Measurements from ENCODE around the gene ADGRL3. TPM values are rescaled to one million over a fixed set of nuclear protein-coding genes. Genes with fewer than 3 reads are reported as not detected.

Gene ADGRL3
- total RNA-seq, 3 donors from 2014 or later = 4.3 to 10.8 (median 4.3) TPM

GRCh38 chr4:61332693-61333092 lies 132.6 kb downstream of the ADGRL3 start:
- no peak overlapping the region for H3K4me3 ChIP-seq
- no peaks in the 10 kb centered on the region for H3K9me3 ChIP-seq
- intact Hi-C loops (cut with DNase I, micrococcal nuclease) = no loop called here
- H3K36me3 ChIP-seq (ENCODE audit: low read depth) = no peaks in the 10 kb centered on the region
- DNase-seq (no peak), ATAC-seq (no peak)
- no peak for TF ChIP-seq CTCF (IDR thresholded peaks at IDR 0.05)
- H3K4me1 ChIP-seq (ENCODE audit: low read depth) = no peaks in the 10 kb centered on the region

GRCh38 chr4:61333490-61333889 lies 133.4 kb downstream of the ADGRL3 start:
- Histone ChIP-seq H3K9me3 (no peaks in the 10 kb centered on the region), H3K4me3 (no peak overlapping the region), H3K36me3 (ENCODE audit: low read depth) (no peaks in the 10 kb centered on the region), H3K4me1 (ENCODE audit: low read depth) (no peaks in the 10 kb centered on the region)
- no peak for TF ChIP-seq CTCF (IDR thresholded peaks at IDR 0.05)
- ATAC-seq (no peak), DNase-seq (no peak)
- intact Hi-C loops (cut with DNase I, micrococcal nuclease) = no loop called here

DNA sequence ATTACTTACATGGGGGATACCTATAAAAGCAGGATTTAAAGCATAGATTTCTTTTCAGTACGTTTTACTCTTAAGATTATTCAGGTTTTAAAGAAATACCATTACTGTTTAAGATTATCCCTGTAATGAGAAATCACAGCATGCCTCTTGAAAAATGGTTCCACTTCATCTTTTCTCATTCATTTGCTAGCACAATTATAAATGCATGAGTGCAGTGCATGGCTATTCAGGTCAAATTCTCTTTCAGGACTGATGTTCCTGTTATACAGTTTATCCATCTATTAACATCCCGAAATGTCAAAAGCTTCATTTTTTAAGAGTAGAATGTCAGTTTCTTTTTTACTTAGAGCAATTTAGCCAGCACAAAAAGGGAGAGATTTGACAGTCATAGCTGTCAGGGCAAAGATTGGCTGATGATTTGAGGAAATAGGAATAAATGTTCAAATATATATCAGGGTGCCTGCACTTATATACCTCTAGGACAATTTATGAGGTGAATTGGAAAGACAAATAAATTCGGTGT lies 135.2 kb downstream of the ADGRL3 start:
- DNase-seq = no peak
- no peaks in the 10 kb centered on the region for H3K36me3 ChIP-seq (ENCODE audit: low read depth)
- H3K4me3 ChIP-seq = no peak overlapping the region
- TF ChIP-seq CTCF (IDR thresholded peaks at IDR 0.05) = no peak
- no peaks in the 10 kb centered on the region for H3K9me3 ChIP-seq
- no peaks in the 10 kb centered on the region for H3K4me1 ChIP-seq (ENCODE audit: low read depth)
- intact Hi-C loops (cut with DNase I, micrococcal nuclease) = no loop called here
- ATAC-seq = no peak

DNA sequence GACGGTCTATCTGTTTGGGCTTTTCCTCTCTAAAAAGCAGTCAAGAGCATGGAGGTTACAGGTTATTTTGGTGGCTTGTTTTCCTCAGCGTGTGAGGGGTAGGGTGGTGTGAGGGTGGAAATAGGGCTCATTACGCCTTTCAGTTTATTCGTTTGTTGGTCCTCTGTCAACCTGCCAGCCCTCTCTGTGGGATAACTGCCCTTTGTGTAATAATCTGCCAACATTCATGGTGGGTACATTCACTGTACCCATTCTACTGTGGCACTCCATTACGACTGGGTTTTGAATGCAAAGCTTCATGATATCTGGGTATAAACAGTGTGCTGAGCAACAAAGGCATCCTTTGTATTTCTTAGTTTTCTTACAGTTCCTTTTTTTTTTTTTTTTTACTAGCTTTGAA lies 136.4 kb downstream of the ADGRL3 start:
- no peak for DNase-seq
- ATAC-seq = no peak
- no peak for TF ChIP-seq CTCF (IDR thresholded peaks at IDR 0.05)
- H3K9me3 ChIP-seq = no peaks in the 10 kb centered on the region
- intact Hi-C loops (cut with DNase I, micrococcal nuclease) = no loop called here
- no peaks in the 10 kb centered on the region for H3K36me3 ChIP-seq (ENCODE audit: low read depth)
- no peaks in the 10 kb centered on the region for H3K4me1 ChIP-seq (ENCODE audit: low read depth)
- H3K4me3 ChIP-seq = no peak overlapping the region

DNA sequence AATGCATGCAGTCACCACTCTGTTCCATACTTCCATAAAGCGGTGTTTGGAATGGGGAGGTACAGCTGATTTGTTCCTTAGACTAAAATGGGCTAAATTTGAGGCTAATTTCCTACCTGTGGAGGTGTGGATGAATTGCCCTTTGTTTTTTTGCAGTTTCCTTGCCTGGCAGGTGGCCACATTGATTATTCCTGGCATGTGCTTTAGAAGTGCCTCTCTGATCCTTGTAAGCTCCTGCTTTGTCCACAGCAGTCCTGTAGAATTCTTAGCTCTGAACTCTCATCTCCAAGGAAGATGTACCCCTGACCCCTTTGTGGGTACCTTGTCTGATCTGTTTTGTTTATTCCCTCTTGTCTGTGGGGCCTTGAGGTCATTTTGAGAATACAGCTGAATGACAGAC lies 136.8 kb downstream of the ADGRL3 start:
- TF ChIP-seq CTCF (IDR thresholded peaks at IDR 0.05) = no peak
- DNase-seq (peak in 1 of 3 donors; percentile 5), ATAC-seq (no peak)

GRCh38 chr4:61342061-61342460 lies 141.9 kb downstream of the ADGRL3 start:
- DNase-seq (no peak), ATAC-seq (no peak)
- H3K9me3 ChIP-seq = no peaks in the 10 kb centered on the region
- H3K4me1 ChIP-seq (ENCODE audit: low read depth) = no peaks in the 10 kb centered on the region
- no peak overlapping the region for H3K4me3 ChIP-seq
- H3K36me3 ChIP-seq (ENCODE audit: low read depth) = no peaks in the 10 kb centered on the region
- no peak for TF ChIP-seq CTCF (IDR thresholded peaks at IDR 0.05)
- intact Hi-C loops (cut with DNase I, micrococcal nuclease) = no loop called here

More for the DNA sequence above, 136.8 kb downstream of the ADGRL3 start:
- H3K36me3 ChIP-seq (ENCODE audit: low read depth) = no peaks in the 10 kb centered on the region
- no peaks in the 10 kb centered on the region for H3K9me3 ChIP-seq
- H3K4me1 ChIP-seq (ENCODE audit: low read depth) = no peaks in the 10 kb centered on the region
- H3K4me3 ChIP-seq = no peak overlapping the region
- intact Hi-C loops (cut with DNase I, micrococcal nuclease) = no loop called here
